ENCODE measurements around the gene MAPK8IP1.

The MAPK8IP1 gene

GRCh38 chr11:45921561-45922424, 36.3 kb downstream of the MAPK8IP1 start:
- Histone ChIP-seq H4K8ac (ENCODE audit: low read length) (no peak overlapping the region), H3K4me2 (ENCODE audit: low read length, poor library complexity, severe bottlenecking) (peak overlapping the region; percentile 60), H3K9ac (ENCODE audit: low read length) (no peak overlapping the region), H3K4ac (ENCODE audit: low read depth in 1 of 2, low read length in 2 of 2) (no peak overlapping the region), H3K36me3 (ENCODE audit: control insufficient read depth in 1 of 2, insufficient read depth in 2 of 2, low read depth in 1 of 2, low read length in 2 of 2) (peaks cover 0 to 9% of the 10 kb centered on the region in 2 experiments), H2BK5ac (ENCODE audit: low read depth, low read length, poor library complexity, severe bottlenecking) (no peak overlapping the region), H2AFZ (ENCODE audit: low read depth, low read length) (no peak overlapping the region), H3K4me1 (ENCODE audit: control insufficient read depth, insufficient read depth, low read depth, low read length) (peaks cover 28% of the 10 kb centered on the region), H3K27me3 (ENCODE audit: control insufficient read depth in 1 of 2, insufficient read depth in 1 of 2, low read length in 2 of 2) (peaks cover 40 to 43% of the 10 kb centered on the region in 2 experiments), H2AK5ac (ENCODE audit: low read length, severe bottlenecking) (no peak overlapping the region), H2BK12ac (ENCODE audit: low read length in 2 of 2) (no peak overlapping the region), H3K79me1 (replicated peaks; ENCODE audit: low read length, poor library complexity, severe bottlenecking) (no peaks in the 10 kb centered on the region), H3K4me3 (ENCODE audit: insufficient read depth in 1 of 2, low read depth in 1 of 2, low read length in 2 of 2) (peak overlapping the region in 1 of 2 experiments; percentile 21), H3K14ac (ENCODE audit: low read length in 2 of 2) (no peak overlapping the region), H4K91ac (ENCODE audit: low read length) (no peak overlapping the region), H2BK120ac (ENCODE audit: low read depth, low read length) (no peak overlapping the region), H3K18ac (ENCODE audit: low read depth in 1 of 2, low read length in 2 of 2) (no peak overlapping the region), H3K23ac (ENCODE audit: low read length in 2 of 2) (peak overlapping the region in 1 of 2 experiments; percentile 19), H3K9me3 (ENCODE audit: control insufficient read depth, low read length) (no peaks in the 10 kb centered on the region), H2BK15ac (ENCODE audit: low read depth, poor library complexity, severe bottlenecking) (no peak overlapping the region), H3K27ac (ENCODE audit: low read length, poor library complexity, severe bottlenecking) (no peak overlapping the region)
- no peak for DNase-seq
- WGBS, result 4% methylated on average over 45 of the region's 54 CpGs

DNA sequence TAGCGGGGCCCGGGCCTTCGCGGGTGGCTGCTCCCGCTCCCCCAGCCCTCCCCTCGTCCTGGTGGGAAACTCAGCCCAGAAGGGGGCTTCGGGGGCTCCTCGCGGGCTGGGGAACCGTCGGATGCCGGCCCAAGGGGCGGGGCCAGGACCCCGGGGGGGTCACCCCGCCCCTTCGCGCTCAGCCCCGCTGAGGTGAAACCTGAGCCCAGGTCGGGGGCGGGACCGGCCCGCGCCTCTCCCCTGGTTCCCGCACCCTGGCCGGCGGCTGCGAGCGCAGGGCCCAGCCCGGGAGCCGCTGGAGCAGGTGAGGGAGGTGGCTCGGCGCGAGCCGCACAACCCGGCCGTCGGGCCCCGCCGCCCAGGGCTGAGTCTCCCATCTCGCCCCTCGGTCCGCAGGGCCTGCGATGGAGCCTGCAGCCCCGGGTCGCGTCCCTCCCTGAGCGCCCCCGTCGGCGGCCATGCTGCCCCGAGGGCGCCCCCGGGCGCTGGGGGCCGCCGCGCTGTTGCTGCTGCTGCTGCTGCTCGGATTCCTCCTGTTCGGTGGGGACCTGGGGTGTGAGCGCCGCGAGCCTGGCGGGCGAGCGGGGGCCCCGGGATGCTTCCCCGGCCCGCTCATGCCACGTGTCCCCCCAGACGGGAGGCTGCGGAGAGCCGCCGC, 37.1 kb downstream of the MAPK8IP1 start, which contains the start of gene LARGE2:
TSS of gene LARGE2 (plus strand) at position 232 of the 658 bp plus-strand sequence. CDS start at position 459, 227 bp downstream.
- Histone ChIP-seq H2BK15ac (ENCODE audit: low read depth, poor library complexity, severe bottlenecking) (peak within 1 kb of the TSS; percentile 14), H3K4me2 (ENCODE audit: low read length, poor library complexity, severe bottlenecking) (peak within 1 kb of the TSS; percentile 60), H3K79me1 (replicated peaks; ENCODE audit: low read length, poor library complexity, severe bottlenecking) (no peaks in the 10 kb centered on the region), H3K27me3 (ENCODE audit: control insufficient read depth in 1 of 2, insufficient read depth in 1 of 2, low read length in 2 of 2) (peaks cover 40 to 50% of the 10 kb centered on the region in 2 experiments), H2AK5ac (ENCODE audit: low read length, severe bottlenecking) (no peak within 1 kb of the TSS), H3K23ac (ENCODE audit: low read length in 2 of 2) (peak within 1 kb of the TSS in 1 of 2 experiments; percentile 84), H3K4me1 (ENCODE audit: control insufficient read depth, insufficient read depth, low read depth, low read length) (peaks cover 25% of the 10 kb centered on the region), H3K4ac (ENCODE audit: low read depth in 1 of 2, low read length in 2 of 2) (no peak within 1 kb of the TSS), H2BK5ac (ENCODE audit: low read depth, low read length, poor library complexity, severe bottlenecking) (no peak within 1 kb of the TSS), H3K4me3 (ENCODE audit: insufficient read depth in 1 of 2, low read depth in 1 of 2, low read length in 2 of 2) (peak within 1 kb of the TSS in 1 of 2 experiments; percentile 21), H3K36me3 (ENCODE audit: control insufficient read depth in 1 of 2, insufficient read depth in 2 of 2, low read depth in 1 of 2, low read length in 2 of 2) (peaks cover 0 to 16% of the 10 kb centered on the region in 2 experiments), H2AFZ (ENCODE audit: low read depth, low read length) (no peak within 1 kb of the TSS), H3K27ac (ENCODE audit: low read length, poor library complexity, severe bottlenecking) (no peak within 1 kb of the TSS), H4K91ac (ENCODE audit: low read length) (no peak within 1 kb of the TSS), H3K9ac (ENCODE audit: low read length) (no peak within 1 kb of the TSS), H2BK12ac (ENCODE audit: low read length in 2 of 2) (no peak within 1 kb of the TSS), H2BK120ac (ENCODE audit: low read depth, low read length) (no peak within 1 kb of the TSS), H3K18ac (ENCODE audit: low read depth in 1 of 2, low read length in 2 of 2) (no peak within 1 kb of the TSS), H3K14ac (ENCODE audit: low read length in 2 of 2) (no peak within 1 kb of the TSS), H4K8ac (ENCODE audit: low read length) (no peak within 1 kb of the TSS), H3K9me3 (ENCODE audit: control insufficient read depth, low read length) (no peaks in the 10 kb centered on the region)
- DNase-seq, result no peak
- 3% methylated on average over 51 of the region's 73 CpGs for WGBS

- DNase-seq, result no peak
- Histone ChIP-seq H3K4me2 (ENCODE audit: low read length, poor library complexity, severe bottlenecking) (no peak overlapping the region), H2BK120ac (ENCODE audit: low read depth, low read length) (no peak overlapping the region), H3K23ac (ENCODE audit: low read length in 2 of 2) (no peak overlapping the region), H2BK15ac (ENCODE audit: low read depth, poor library complexity, severe bottlenecking) (peak overlapping the region; percentile 55), H3K4me1 (ENCODE audit: control insufficient read depth, insufficient read depth, low read depth, low read length) (peaks cover 21% of the 10 kb centered on the region), H4K91ac (ENCODE audit: low read length) (no peak overlapping the region), H3K79me1 (replicated peaks; ENCODE audit: low read length, poor library complexity, severe bottlenecking) (no peaks in the 10 kb centered on the region), H3K9me3 (ENCODE audit: control insufficient read depth, low read length) (no peaks in the 10 kb centered on the region), H3K27me3 (ENCODE audit: control insufficient read depth in 1 of 2, insufficient read depth in 1 of 2, low read length in 2 of 2) (peaks cover 40 to 50% of the 10 kb centered on the region in 2 experiments), H2AFZ (ENCODE audit: low read depth, low read length) (no peak overlapping the region), H2AK5ac (ENCODE audit: low read length, severe bottlenecking) (no peak overlapping the region), H3K4me3 (ENCODE audit: insufficient read depth in 1 of 2, low read depth in 1 of 2, low read length in 2 of 2) (no peak overlapping the region), H2BK12ac (ENCODE audit: low read length in 2 of 2) (no peak overlapping the region), H3K27ac (ENCODE audit: low read length, poor library complexity, severe bottlenecking) (no peak overlapping the region), H3K4ac (ENCODE audit: low read depth in 1 of 2, low read length in 2 of 2) (no peak overlapping the region), H3K36me3 (ENCODE audit: control insufficient read depth in 1 of 2, insufficient read depth in 2 of 2, low read depth in 1 of 2, low read length in 2 of 2) (peaks cover 0 to 26% of the 10 kb centered on the region in 2 experiments), H3K9ac (ENCODE audit: low read length) (no peak overlapping the region), H3K18ac (ENCODE audit: low read depth in 1 of 2, low read length in 2 of 2) (no peak overlapping the region), H4K8ac (ENCODE audit: low read length) (no peak overlapping the region), H2BK5ac (ENCODE audit: low read depth, low read length, poor library complexity, severe bottlenecking) (no peak overlapping the region), H3K14ac (ENCODE audit: low read length in 2 of 2) (no peak overlapping the region)
- 87% methylated on average over 22 of the region's 22 CpGs for WGBS
These were observed 38.8 kb downstream of the MAPK8IP1 start for GRCh38 chr11:45924036-45924915.
